Umbilical cord (tissue), 2 donors: ENCODE results near the gene KIAA0408. TPM values are rescaled to one million over a fixed set of nuclear protein-coding genes. Genes with fewer than 3 reads are reported as not detected.
"Not testable (repeated sequence)": the region's sequence is repeated elsewhere in the genome, so short reads cannot be mapped to it uniquely, and the experiment has no call there.

ENCODE experiments used
- DNase-seq: peaks from one replicate; pipeline ENCODE4 v3.0.0-alpha.2; 2015; ENCODE audit warnings: low spot score
- total RNA-seq: library from RNA; depleted of rRNA; stranded (reverse); fragments of >200 nt; gene quantifications from one replicate; pipeline ENCODE4 v1.2.3, GENCODE V29; 2014; ENCODE audit warnings: low replicate concordance; ENCODE audit not compliant: insufficient read depth

The KIAA0408 gene
- total RNA-seq, 1 donor from 2014 or later = 2.9 TPM

DNA sequence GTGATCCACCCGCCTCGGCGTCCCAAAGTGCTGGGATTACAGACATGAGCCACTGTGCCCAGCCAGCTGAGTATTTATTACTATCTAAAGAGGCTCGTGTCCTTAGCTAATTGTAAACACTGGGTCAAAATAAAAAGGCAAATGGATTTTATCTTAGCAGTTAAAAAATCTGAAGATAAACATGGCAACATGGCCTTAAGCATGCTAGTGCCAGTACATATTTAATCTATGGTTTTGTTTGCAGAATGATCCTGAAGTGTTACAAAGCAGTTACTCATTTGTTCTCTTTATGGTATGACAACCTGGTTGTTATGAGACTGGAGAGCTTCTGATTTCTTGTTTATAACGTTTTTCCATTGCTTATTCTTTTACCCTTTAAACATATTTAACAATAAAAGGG lies 3.9 kb upstream of the KIAA0408 start:
- DNase-seq = no peak

- no peak for DNase-seq
Observed at GRCh38 chr6:127462376-127462775, 3.2 kb upstream of the KIAA0408 start.

DNA sequence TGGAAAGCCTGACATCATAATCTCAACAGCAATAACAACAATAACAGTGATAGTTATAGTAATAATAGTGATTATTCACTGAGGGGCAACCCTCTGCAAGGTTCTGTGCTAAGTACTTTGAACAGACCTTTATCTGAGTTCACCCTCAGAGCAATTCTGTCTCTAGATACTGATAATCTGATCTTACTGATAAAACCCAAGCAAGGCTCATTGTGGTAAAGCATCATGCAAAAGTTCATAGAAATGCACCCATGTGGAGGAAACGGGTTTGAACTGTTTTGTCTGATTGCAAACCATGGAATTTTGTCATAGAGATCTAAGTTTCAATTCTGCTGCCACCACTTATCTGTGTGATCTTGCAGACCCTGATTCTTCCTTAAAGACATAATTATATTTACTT lies 1.3 kb upstream of the KIAA0408 start:
- no peak for DNase-seq

- DNase-seq = peak; percentile 81
Observed at GRCh38 chr6:127458817-127459216, 372 bp downstream of the KIAA0408 start.

DNA sequence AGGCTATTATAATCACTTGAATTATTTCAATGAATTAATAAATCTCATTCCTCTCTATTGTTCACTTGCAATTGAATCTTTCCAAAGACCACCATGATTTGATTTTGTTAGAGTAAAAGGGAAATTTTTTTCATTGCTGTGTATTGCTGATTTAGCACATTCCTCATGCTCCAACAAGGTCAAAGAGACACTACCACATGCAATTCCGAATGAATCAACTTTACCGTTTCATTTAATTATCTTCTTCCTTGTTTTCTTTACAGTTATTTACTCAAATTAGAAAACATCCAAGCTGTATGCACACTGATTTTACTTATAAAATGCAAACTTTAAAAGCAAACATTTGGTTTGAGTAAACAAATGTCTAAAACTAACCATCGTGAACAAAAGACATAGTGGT lies 967 bp downstream of the KIAA0408 start:
- no peak for DNase-seq

GRCh38 chr6:127457456-127458064 lies 1.6 kb downstream of the KIAA0408 start:
- DNase-seq = peak; percentile 51

GRCh38 chr6:127456465-127456864 lies 2.7 kb downstream of the KIAA0408 start:
- peak; percentile 35 for DNase-seq

DNA sequence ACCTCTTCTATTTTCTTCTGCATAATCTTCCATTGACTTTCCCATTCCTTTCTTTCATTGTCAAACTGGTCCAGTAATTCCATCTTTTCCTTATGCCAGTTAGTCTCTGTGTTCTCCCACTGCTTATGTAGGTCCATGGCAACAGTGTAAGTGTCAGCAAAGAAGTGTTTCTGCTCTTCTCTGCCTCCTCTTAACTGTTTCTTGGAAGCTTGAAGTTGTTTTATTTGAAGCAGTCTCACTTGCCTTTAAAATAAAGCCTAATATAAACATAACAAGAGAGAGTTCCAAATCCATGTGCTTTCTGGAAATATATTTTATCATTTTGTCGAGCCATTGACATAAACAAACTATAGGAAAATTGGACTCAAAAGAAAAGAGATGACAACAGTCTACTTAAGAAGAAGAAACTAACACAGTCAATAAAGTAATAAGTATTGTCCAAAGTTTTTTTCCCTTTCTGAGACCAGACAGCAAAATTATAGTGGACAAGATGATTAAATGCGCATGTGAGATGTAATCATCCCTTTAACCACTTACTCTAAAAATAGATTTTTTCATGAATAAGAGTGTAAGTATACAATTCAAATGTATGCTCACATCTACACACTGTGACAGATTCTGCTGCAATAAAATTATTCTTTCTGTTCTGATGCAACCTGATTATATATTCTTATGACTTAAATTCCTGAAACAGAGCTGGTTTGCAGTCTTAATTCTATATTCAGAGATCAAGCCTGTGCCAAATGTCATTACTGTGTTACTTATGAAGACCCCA lies 5.2 kb downstream of the KIAA0408 start:
- DNase-seq = no peak

DNA sequence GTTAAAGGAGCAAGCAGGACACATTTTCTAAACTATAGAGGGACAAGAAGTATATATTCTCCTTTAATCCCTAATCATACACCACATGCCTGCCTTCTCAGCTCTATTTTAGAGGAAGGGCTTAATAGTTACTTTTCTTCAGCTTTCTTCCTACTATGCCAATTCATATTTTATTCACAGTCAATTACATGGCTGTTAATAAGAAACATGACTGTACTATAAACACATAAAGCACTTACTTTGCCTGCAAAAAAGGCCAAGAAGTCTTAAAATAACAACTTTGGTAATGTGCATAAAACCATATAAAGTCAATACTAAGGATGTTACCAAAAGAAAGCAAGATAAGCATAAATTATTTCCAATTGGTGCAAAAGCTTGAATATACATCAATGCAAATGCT lies 6.4 kb downstream of the KIAA0408 start:
- DNase-seq = no peak

DNA sequence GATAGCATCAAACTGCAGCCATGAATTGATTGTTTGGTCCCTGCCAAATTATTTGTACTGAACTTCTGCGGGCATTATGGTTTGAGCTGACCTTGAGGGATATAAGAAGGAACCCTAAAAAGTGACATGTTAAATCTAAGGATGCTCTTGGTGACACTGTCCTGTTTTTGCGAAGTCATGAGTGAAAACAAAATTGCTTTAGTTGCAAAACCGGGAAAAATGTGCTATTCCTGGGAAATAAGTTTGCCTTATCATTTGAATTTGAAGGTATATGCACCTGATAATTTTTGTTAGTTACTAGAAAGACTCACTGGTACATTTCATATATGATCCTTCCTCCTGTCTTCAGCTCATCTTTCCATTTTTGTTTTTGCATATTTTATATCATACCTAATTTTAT lies 7.8 kb downstream of the KIAA0408 start:
- no peak for DNase-seq

GRCh38 chr6:127447780-127448179 lies 11.4 kb downstream of the KIAA0408 start:
- no peak for DNase-seq

DNA sequence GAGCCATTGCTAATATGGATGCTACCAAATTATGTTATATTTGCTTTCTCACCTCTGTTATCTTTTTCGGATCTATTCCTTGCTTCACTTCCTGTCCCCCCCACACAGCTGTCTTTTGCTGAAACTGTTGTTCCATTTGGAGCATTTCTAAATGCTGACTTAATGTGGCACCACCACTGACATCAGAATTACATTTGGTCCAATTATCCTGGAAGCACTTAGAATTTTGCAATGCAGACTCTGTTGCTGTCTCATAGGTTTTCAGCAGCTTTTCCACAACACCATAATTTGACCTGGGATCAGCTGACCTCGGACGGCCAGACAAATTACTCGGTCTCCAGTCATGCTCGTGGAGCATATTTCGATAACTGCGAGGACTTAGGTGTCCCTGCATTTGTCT lies 12.8 kb downstream of the KIAA0408 start:
- no peak for DNase-seq

DNA sequence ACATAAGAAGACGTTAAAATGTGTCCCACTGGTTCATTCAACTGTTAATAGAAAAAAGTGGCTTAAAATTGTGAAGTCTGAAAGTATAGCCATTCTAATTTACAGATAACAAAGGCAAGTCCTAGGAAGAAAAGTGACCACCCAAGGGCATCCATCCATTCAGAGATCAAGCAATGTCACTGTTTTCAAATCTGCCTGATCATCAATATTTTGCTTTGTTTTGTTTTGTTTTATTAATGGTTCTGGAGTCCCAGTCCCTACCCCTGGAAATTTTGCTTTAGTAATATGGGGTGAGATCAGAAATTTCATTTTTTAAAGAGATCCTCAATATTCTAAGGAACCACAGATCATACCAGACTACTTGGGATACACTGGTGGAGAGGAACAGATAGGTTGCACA lies 17.3 kb downstream of the KIAA0408 start:
- no peak for DNase-seq

GRCh38 chr6:127439718-127440117 lies 19.5 kb downstream of the KIAA0408 start:
- no peak for DNase-seq

DNA sequence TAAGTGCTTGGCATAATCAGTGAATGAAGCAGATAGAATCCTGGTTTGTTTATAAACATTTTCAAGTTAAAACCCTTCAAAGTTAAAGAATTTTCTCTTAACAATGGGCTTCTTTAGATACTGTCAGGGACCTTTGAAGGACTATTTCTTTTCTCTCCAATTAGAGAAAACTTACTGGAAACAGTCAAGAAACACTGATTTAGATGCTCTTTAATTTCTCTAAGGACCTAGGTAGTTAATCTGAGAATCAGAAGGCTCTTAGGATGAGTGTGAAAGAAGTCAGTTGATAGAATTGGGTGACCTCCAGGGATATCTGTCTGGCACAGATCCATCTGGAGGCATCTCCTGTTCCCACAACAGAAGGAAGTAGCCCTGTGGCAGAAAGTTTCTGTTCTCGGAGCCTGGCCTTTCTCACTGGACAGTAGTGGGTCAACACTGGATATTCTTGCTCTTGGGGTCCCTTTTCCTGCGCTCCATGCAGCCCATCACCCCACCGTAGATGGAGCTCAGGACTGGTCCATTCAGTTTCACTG lies 22.5 kb downstream of the KIAA0408 start:
- no peak for DNase-seq

- DNase-seq = no peak
Observed at GRCh38 chr6:127435626-127436220, 23.5 kb downstream of the KIAA0408 start.

GRCh38 chr6:127434651-127435050 lies 24.5 kb downstream of the KIAA0408 start:
- no peak for DNase-seq

DNA sequence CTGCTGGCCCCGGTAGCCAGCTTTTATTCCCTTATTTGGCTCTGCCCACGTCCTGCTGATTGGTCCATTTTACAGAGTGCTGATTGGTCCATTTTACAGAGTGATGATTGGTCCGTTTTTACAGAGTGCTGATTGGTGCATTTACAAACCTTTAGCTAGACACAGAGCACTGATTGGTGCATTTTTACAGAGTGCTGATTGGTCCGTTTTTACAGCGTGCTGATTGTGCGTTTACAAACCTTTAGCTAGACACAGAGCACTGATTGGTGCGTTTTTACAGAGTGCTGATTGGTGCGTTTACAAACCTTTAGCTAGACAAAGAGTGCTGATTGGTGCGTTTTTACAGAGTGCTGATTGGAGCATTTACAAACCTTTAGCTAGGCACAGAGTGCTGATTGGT lies 30.6 kb downstream of the KIAA0408 start:
- not testable (repeated sequence) for DNase-seq

DNA sequence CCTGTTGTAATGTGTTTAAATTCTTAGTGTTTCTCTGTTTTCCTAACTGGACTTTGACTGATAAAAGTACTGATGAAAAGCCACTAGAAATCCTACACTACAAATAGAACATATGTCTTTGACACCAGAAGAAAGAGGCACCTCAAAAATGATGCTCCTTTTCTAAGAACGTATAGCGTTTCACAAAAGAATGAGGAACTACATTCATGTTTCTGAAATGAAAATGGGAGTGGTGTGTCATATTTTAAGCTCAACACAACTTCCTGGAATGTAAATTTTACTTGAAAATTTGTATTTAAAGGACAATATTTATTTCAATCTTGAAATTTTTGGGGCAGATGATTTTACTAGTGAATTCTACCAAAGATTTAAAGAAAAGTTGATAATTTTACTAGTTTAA lies 35.3 kb downstream of the KIAA0408 start:
- DNase-seq = no peak

DNA sequence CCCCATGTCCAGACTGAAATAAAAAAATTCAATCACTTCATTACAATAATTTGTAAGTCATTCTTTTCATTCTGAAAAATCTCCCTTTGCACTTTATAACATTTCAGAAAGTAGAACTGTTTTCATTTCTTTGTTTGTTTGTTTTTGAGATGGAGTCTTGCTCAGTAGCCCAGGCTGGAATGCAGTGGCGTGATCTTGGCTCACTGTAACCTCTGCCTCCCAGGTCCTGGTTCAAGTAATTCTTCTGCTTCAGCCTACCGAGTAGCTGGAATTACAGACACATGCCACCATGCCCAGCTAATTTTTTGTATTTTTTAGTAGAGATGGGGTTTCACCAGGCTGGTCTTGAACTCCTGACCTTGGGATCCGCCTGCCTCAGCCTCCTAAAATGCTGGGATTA lies 38.0 kb downstream of the KIAA0408 start:
- not testable (repeated sequence) for DNase-seq

DNA sequence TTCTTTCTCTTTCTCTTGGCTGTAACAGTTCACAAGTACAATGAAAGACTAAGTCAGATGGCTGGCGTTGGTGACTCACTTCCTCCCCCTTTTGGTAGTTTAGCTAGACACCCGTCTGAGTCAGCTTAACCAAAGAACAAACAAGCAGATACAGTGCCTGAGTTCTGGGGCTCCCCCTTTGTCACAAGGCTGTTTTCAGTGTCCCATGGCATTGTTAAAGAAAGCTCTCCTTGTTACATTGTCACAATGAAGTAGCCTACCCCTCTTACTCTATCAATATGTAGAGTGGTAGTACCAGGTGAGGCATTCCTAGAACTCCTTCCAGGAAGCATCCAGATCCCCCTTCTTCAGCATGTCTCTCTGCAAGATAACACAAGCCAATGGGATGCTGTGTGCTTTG lies 38.6 kb downstream of the KIAA0408 start:
- peak; percentile 59 for DNase-seq

DNA sequence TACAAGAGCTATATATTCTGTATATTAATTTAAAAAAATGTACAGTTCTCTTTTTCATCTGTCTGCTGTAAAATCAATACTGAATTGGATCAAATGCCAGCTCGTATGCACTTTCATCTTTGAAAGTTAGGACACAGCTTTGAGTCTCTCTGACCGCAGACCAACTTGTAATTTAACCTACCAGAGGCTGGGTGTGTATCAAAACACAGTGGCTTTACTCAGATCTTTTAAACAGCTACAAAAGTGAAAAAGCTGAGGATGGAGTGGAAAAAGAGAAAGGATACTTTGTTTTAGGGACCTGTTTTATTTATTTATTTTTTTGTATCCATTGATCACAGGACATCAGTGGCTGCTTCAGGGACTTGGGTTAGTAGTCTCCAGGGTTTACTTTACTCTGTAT lies 44.1 kb downstream of the KIAA0408 start:
- DNase-seq = no peak

DNA sequence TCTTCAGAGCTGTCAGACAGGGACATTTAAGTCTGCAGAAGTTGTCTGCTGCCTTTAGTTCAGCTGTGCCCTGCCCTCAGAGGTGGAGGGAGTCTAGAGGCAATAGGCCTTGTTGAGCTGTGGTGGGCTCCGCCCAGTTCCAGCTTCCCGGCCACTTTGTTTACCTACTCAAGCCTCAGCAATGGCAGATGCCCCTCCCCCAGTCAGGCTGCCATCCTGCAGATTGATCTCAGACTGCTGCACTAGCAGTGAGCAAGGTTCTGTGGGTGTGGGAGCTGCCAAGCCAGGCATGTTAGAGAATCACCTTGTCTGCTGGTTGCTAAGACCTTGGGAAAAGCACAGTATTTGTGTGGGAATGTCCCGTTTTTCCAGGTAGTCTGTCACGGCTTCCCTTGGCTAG lies 46.1 kb downstream of the KIAA0408 start:
- not testable (repeated sequence) for DNase-seq
